Measurements from ENCODE around the gene SMG9.

The SMG9 gene

DNA sequence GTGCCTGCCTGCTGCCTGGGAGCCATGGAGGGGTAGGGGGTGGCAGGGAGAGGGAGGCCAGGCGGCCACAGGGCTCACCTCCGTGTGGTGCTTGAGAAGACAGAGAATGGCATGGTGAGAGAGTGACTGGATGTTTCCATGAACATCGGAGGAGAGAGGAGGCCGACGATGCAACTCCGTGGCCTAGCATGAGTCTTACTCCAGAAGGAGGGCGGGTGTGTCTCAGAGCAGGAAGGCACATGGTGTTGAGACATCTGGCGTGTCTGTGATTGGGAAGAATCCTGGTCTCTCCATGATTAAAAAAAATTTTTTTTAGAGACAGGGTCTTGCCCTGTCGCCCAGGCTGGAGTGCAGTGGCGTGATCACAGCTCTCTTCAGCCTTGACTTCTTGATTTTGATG, 33.8 kb downstream of the SMG9 start:
- DNase-seq = no peak

- no peak for DNase-seq
These were observed 34.8 kb downstream of the SMG9 start for GRCh38 chr19:43719918-43720317.

GRCh38 chr19:43719378-43719868, 35.3 kb downstream of the SMG9 start:
- no peak for DNase-seq

DNA sequence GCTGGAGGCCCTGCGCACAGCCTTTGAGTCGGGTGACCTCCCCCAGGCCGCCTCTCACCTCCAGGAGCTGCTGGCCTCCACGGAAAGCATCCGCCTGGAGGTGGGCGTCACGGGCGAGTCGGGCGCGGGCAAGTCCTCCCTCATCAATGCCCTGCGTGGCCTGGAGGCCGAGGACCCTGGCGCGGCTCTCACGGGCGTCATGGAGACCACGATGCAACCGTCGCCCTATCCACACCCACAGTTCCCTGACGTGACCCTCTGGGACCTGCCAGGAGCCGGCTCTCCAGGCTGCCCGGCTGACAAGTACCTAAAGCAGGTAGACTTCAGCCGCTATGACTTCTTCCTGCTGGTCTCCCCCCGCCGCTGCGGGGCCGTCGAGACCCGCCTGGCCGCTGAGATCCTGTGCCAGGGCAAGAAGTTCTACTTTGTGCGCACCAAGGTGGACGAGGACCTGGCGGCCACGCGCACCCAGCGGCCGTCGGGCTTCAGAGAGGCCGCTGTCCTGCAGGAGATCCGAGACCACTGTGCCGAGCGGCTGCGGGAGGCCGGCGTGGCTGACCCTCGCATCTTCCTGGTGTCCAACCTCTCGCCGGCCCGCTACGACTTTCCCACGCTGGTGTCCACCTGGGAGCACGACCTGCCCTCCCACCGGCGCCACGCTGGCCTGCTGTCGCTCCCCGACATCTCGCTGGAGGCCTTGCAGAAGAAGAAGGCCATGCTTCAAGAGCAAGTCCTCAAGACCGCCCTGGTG, 36.0 kb downstream of the SMG9 start:
- DNase-seq = no peak

DNA sequence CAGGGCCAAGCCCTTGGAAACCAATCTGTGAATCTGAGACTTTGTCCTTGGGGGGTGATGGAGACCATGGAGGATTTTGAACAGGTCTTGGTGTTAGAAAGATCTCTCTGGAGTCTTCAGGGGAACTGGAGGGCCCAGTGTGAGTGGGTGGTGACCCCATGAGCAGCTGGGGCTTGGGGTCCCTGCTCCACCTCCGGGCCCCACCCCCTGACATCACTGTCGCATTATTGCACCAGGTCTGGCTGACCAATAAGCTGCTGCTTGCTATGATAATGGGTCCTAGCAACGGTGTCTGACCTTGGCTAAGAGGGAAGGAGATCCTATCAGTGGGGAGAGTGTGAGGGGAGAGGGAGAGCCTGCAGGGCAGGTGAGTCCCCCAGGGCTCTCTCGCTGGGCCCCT, 39.0 kb downstream of the SMG9 start, which contains the start of gene IRGC:
IRGC (plus strand) TSS at position 301 of the 400 bp plus-strand sequence. CDS start 2,483 bp downstream, outside the sequence.
- no peak for DNase-seq

- no peak for DNase-seq
These were observed 41.6 kb downstream of the SMG9 start for GRCh38 chr19:43713208-43713607.

- no peak for DNase-seq
These were observed 42.9 kb downstream of the SMG9 start for GRCh38 chr19:43711751-43712355.

DNA sequence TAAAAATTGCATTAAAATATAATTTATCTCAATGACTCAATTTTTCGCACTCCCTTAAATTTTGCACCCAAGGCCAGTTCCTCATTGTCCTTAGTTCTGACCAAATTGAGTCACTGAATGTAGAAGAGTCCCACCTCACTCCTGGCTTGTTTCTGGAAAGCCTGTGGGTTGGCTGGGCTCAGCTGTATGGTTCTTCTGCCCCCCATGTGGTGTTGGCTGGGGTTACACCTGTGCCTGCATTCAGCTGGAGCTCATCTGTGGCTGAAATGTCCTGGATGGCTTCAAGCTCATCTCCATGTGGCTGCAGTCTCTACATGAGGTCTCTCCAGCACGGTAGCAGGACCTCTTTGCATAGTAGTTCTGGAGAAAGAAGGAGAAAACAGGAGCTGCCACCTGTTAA, 46.0 kb downstream of the SMG9 start:
- DNase-seq = no peak

GRCh38 chr19:43707158-43707712, 47.5 kb downstream of the SMG9 start:
- no peak for DNase-seq

- DNase-seq = no peak
These were observed 49.0 kb downstream of the SMG9 start for GRCh38 chr19:43705729-43706128.

DNA sequence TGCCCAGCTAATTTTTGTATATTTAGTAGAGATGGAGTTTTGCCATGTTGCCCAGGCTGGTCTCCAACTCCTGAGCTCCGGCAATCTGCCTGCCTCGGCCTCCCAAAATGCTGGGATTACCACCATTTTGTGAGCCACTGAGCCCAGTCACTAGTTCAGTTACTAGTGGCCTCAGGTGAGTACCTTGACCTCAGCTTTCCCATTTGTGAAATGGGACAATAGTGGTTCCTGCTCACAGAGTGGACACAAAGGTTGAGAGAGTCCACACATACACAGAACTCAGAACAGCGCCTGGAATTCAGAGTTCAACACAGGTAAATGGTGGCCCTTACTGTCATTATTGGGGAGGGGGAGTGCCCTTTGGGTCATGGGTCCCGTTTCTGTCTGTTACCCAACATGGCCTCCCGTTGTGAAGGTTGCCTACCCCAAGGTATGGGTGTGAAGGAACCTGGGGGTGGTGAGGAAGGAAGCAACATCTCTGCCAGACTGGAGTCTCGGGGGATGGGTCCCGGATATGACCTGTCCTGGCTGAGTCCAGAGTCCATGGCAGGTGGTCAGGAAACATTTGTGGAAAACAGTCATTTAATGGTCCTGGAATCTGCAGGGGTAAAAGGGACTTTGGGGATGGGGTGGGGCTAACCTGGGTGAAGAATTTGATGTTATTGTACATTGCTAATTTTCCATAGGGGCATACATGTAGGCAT, 50.6 kb downstream of the SMG9 start:
- DNase-seq = no peak

DNA sequence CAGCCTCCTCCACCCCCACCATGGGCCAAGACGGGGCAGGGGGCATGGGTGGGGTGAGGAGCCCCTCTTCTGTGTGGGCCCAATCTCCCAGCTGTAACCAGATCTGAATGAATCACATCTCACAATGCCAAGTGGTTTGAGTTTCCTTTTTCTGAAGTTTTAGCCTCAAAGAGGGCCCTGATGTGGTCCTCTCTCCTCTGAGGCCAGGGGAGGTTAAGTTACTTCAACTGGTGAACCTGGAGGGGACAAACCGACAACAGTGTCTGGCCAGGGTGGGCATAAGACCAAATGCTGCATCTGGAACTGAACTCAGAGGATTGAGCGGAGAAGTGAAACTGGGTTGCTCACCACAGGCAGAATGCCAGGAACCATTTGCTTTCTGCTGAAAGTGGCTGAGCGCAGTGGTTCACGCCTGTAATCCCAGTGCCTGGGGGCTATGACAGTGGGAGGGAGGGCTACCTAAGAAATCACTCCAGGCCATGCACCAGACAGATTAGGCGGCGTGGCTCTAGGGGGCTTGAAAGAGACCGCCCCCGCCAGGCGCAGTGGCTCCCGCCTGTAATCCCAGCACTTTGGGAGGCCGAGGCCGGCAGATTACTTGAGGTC, 54.3 kb downstream of the SMG9 start:
- no peak for DNase-seq

DNA sequence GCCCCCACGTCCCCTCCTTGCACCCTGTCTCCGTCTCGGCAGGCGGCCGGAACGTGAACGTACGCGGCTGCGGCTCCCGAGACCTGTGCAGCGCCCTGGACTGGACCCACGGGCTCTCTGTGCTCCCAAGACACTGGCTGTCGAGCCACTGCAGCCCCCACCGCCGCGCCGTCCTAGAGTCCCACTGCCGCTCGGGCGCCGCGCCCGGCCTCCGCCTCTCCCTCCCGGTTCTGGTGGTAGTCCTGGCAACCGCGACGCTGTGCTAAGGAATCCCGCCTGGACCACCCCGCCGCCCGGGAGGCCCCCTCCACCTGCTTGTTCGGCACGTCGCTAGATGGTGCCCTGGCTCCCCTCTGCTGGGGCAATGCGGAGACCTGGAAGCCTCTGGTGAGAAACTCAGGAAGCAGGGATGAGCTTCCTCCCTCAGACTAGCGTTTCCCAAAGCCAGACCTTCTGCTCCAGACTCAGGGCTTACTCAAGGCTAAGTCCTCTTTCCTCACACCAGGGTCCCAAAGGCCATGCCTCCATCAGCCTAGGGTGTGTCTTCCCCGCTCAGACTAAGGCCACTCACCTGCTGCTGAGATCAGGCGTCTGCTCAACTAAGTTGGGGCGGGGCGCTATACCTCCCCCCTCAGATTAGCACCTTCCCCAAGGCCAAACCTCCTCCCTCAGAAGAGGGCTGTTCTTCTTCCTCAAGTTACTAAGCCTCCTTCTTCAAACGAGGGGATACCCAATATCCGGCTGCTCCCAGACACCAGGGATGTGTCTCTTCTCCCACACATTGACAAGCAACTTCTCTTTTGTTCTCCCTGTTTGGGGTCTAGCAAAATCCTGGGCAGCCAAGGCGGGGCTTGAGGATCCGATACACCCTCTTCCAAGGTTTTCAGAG, 55.0 kb downstream of the SMG9 start:
- DNase-seq = no peak

- no peak for DNase-seq
These were observed 57.5 kb downstream of the SMG9 start for GRCh38 chr19:43697295-43697694.

DNA sequence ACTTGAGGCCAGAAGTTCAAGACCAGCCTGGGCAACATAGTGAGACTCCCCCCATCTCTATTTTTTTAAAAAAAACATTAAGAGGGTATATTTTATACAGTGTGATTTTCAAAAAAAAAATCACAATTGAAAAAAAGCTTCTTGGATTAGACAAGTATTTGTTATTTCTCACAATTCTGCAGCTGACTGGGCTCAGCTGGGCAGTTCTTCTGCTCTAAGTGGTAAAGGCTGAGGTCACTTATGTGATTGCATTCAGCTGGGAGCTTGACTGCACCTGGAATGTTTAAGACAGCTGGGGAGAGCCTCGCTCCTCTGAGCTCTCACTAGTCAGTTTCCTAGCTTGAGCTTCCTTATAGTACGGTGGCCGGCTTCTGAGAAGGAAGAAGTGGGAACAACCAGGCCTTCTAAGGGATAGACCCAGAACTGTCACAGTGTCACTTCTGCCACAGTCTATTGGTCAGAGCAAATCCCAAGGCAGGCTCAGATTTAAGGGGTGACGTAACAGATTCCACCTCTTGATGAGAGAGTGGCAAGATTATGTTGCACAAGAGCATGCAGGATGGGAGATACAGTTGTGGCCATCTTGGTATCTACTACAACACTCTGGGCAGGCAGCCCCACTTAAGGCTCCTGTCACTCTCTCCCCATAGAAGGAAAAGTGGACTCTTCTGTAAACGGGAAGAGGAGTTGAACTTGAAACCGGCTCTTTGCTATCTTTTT, 58.6 kb downstream of the SMG9 start:
- no peak for DNase-seq

DNA sequence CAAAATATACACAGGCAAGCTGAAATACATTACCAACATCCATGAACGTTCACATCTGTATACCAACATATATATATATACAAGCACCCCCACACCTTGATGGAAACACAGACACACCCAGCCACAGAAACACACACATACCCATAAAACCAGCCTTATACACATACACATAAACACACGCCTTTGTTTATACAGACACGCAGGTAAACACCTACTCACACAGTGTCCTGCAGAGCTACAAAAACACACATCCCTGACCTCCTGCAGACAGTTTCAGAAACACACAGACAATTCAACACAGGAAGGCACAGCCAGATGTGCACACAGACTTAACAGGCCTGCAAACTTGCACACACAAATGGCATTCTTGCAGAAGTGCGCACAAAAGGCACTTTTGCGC, 60.2 kb downstream of the SMG9 start:
- DNase-seq = peak in 1 of 2 experiments; percentile 7

GRCh38 chr19:43692877-43693276, 61.9 kb downstream of the SMG9 start:
- DNase-seq = no peak

DNA sequence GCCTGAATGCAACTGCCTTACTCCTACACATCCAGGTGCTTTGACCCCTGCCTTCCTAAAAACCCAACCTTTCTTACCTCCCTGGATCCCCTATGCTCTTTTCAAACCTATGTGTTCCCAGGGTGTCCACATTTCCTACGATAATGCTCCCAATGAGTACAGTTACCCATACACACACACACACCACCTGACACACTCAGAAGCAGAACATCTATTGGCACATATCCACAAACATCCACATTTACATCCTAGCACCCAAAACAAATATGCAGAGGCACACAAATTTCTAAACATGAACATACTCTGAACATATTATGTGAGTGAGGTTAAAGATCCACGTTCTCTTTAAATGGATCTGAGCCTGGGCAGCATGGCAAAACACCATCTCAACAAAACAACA, 62.4 kb downstream of the SMG9 start:
- no peak for DNase-seq

GRCh38 chr19:43691755-43692154, 63.0 kb downstream of the SMG9 start:
- no peak for DNase-seq

DNA sequence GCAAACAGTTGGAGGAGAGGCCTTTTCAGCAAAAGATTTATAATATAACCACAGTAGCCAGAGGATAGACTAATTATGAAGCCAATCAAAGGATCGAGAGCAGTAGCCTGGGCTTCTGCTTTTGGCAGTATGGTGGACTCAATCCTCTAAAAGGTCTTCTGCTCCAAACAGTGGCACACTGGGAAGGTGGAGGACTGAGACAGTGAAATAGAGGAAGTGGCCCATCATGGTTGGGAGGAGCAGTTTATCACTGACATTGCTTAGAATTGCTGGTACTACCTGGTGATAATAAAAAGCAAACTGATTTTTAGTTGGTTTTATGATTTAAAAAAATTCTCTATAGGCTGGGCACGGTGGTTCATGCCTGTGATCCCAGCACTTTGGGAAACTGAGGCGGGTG, 63.9 kb downstream of the SMG9 start:
- DNase-seq = no peak

DNA sequence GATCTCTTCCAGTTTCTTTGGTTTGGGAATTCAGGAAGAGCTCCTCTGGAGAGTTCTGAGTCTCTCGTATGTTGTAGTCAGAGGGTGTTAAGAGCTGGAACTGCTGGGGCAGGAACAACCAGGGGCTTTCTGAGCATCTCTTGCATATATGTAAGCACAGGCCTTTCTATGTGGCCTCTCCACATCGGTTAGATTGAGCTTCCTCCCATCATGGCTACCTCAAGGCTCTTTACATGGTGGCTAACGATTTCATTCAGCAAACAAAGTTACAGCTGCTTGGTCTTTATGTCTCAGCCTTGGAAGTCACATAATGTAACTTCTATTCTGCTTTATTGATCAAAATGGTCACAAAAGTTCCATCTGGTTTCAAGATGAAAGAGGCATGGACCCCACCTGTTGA, 64.3 kb downstream of the SMG9 start:
- no peak for DNase-seq

Measured in NCI-H2081 (cell line).